Measurements from ENCODE around the gene ZNHIT6.
"Not testable (repeated sequence)": the region's sequence is repeated elsewhere in the genome, so short reads cannot be mapped to it uniquely, and the experiment has no call there.

Gene ZNHIT6

GRCh38 chr1:85663382-85663781 is 44.9 kb downstream of the ZNHIT6 start:
- DNase-seq, result no peak

GRCh38 chr1:85661767-85662166 is 46.5 kb downstream of the ZNHIT6 start:
- no peak for DNase-seq

DNA sequence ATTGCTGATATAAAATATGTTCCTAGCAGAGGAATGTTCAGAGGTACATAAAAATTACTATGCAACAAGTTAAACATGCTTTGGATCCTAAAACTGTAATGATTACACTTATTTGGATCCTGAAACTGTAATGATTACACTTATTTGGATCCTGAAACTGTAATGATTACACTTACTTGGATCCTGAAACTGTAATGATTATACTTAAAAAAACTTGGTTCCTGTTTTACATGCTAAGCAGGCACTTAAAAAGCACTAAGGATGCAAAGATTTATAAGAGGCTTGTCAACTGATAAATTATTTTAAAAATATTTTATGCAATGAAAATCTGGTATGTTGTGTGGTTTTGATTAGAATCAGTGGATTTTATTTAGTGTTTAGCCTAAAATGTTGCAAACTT is 47.7 kb downstream of the ZNHIT6 start:
- no peak for DNase-seq

GRCh38 chr1:85659174-85659573 is 49.1 kb downstream of the ZNHIT6 start:
- no peak for DNase-seq

DNA sequence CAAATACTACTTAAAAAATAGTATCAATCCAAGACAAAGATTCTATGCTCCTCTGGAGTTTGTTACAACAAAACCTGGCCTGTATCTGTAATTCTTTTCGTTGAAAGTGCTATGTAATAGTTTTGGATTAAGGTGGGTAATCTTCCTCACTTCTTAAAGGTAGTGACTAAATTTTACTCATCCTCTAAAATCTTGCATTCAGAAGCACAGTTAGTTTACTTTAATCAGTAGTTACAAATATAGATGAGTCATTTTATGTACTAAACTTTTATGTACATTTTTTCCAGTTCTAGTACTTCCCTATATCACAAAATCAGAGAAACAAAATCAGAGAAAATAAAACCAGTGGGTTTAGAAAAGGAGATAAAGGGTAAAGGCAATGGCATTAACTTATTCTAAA is 51.3 kb downstream of the ZNHIT6 start:
- DNase-seq, result no peak

DNA sequence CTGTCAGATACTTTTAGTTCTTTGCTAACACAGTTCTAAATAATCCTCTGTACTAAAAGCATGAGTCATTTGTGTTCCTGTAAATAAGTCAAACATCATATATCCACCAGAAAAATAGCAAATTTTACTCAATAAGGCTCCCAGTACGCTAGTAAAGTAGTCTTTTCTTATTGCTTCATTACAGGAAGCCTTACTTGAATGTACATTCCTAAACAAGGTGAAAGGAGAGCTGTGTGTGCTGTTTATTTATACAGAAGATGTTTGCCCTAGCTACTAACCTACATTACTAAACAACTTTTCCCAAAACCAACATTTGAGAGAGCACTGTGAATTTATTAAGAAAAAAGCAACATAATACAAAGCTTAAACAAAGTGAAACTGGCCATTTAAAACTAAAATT is 52.0 kb downstream of the ZNHIT6 start:
- no peak for DNase-seq

DNA sequence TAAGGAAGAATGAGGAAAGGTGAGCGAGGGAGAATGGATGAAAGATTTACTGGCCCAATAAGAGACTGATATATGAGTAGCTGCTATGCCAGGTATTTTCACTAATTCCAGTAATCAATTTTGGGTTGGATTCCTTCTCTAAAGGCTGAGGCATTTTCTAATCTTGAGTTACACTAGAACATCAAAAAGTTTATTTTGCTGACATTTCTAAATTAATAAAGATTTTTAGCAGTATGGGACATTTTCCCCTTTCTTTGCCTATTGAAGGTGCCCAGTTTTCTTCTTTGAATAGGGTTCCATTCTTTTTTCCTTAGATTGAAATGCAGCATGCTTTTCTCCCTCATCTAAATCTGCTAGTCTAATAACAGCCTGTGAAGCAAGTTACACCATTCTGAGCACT is 52.9 kb downstream of the ZNHIT6 start:
- no peak for DNase-seq

- DNase-seq, result no peak
These were observed 54.0 kb downstream of the ZNHIT6 start for GRCh38 chr1:85654066-85654782.

DNA sequence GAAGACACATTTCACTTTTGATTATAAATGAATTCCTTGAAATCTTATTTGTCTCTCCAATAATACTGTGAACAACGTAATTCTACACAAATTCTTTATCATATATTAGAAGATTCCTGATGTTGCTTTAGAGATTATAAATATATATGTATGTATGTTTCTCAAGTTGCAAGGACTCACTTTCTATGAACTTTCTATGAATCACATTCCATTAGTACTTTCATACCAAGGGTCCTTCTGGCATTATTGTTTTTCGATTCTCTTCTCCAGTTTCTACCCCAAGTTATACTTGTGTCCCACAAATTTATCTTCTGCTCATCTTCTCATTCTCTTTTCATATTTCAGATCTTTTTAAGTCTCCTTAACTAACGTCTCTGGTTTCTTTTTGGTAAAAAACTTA is 55.9 kb downstream of the ZNHIT6 start:
- no peak for DNase-seq

DNA sequence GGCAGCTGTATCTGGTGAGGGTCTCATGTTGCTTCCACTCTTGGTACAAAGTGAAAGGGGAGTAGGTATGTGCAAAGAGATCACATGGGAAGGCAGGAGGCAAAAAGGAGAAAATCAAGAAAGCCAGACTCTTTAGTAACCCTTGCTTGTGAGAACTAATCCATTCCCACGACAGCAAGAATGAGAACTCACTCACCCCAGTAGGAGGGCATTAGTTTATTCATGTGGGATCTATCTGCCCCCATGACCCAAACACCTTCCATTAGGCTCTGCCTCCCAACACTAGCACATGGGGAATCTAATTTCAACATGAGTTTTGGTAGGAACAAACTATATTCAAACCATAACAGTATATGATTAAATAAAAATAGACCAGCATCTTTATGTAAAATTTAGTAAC is 57.6 kb downstream of the ZNHIT6 start:
- DNase-seq, result no peak

GRCh38 chr1:85649591-85649990 is 58.6 kb downstream of the ZNHIT6 start:
- DNase-seq, result no peak

- DNase-seq, result peak; percentile 36
These were observed 66.4 kb downstream of the ZNHIT6 start for GRCh38 chr1:85641598-85642556.

DNA sequence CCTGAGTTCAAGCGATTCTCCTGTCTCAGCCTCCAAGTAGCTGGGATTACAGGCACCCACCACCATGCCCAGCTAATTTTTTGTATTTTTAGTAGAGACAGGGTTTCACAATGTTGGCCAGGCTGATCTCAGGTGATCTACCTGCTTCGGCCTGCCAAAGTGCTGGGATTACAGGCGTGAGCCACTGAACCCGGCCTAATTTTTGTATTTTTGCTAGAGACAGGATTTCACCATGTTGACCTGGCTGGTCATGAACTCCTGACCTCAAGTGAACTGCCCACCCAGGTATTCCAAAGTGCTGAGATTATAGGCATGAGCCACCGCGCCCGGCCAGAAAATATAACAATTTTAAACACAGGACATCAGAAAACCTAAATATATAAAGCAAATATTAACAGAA is 68.3 kb downstream of the ZNHIT6 start:
- DNase-seq, result not testable (repeated sequence)

DNA sequence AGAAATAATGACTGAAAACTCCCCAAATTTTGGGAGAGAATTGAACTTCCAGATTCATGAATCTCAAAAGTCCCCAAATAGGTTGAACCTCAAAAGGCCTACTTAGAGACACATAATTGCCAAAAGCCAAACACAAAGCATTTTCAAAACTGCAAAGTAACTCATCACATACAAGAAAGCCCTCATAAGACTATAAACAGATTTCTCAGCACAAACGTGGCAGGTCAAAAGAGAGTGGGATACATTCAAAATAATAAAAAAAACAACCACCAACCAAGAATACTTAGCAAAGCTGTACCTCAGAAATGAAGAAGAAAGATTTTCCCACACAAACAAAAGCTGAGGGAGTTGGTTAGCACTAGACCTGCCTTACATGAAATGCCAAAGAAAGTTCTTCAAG is 69.8 kb downstream of the ZNHIT6 start:
- DNase-seq, result no peak

GRCh38 chr1:85630493-85630892 is 77.7 kb downstream of the ZNHIT6 start:
- DNase-seq, result no peak

- no peak for DNase-seq
These were observed 78.7 kb downstream of the ZNHIT6 start for GRCh38 chr1:85629532-85629920.

DNA sequence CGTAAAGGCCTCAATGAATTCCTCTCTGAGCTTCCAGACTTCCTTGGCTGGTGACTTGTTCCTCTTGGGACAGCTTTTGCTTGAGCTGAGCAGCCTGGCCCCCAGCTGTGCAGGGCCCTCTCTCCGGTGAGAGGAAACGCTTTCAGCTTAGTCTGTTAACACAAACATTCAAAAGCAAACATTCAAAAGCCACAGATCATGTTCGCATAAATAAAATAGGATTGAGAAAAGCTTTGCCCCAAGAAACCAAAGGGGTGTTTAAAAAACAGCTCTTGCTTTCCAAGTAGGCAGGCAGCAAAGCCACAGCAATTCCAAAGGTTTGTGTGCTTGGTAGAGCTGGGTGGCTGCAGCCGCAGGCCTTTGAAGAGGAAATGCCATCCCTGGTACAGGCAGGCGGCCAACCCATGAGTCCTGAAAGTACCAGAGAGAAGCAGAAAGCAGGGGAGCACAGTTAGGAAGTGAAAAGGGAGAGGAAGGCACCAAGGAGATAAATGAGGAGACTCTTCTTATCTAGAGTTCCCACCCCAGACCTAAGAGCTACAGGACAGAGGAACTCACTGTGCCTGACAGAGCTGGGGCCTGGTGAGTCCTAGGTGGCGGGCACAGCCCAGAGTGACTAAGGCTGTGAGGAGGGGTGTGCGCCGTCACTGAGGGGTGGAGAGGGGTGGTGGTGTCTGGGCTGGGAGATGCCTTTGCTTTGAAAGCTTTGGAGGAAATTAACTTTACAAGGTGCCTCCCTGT is 79.3 kb downstream of the ZNHIT6 start:
- DNase-seq, result no peak

- DNase-seq, result no peak
These were observed 81.4 kb downstream of the ZNHIT6 start for GRCh38 chr1:85626818-85627217.

- DNase-seq, result no peak
These were observed 83.9 kb downstream of the ZNHIT6 start for GRCh38 chr1:85624361-85624760.

DNA sequence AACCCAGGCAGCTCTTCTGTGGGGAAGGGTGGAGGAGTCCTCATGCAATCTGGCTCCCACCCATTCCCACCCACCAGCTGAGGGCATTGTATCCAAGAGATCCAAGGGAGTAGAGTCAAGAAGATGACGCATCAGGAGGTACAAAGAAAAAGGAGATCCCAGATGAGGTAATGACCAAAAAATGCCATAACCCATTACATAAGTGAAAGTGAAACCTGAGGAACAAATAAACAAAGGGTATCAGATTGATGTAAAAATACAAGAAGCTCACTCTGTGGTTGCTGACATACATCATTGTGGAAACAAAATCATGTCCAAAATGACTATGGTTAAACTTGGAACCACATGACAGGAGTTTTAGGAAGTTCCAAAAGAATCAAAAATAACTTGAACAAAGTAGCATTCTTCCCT is 85.2 kb downstream of the ZNHIT6 start:
- DNase-seq, result no peak

- DNase-seq, result no peak
These were observed 86.8 kb downstream of the ZNHIT6 start for GRCh38 chr1:85621430-85621829.

GRCh38 chr1:85617633-85618100 is 90.6 kb downstream of the ZNHIT6 start:
- no peak for DNase-seq

DNA sequence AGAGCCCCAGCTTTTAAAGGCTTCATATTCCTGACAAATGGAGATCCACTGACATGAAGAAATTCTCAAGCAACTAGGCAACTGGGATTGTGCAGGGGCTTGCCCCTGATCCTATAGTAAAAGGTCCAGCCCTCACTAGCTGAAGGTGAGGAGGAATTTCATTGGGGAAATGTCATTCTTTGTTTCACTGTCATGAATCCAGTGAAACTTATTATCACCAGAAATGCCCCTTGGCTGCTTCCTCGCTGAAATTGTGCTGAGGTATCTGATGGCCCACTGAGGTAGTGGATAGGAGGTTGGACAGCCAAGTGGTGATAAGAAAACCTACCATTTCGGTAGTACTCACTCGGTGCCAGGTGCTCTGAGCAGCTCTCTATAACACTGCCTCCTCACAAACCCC is 91.5 kb downstream of the ZNHIT6 start:
- no peak for DNase-seq

DNA sequence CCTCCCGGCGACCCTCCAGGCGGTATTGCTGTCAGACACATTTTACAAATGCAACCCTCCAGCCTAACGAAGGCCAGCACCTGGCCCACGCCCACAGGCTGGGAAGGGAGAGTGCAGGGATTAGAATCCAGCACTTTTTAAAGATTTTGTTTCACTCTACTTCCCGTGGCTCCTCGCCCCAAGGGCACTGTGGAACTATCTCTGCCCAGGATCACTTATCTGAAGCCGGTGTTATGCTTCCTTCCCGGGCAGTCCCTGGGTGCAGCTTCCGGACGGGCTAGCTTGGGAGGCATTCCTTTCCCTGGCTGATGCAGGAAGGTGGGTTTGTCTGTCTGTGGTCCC is 91.9 kb downstream of the ZNHIT6 start:
- no peak for DNase-seq

Measured in NCI-H146 (cell line).